GM10248 (cell line): Measurements from ENCODE around the gene CCL17.
"Not testable (repeated sequence)": the region's sequence is repeated elsewhere in the genome, so short reads cannot be mapped to it uniquely, and the experiment has no call there.

Experiments used
- CTCF ChIA-PET: fragments of 300-600 bp; sonication (Branson Sonifier 250); formaldehyde crosslinking; extraction: SDS; loops from one replicate; lab custom pipeline; 2021; ENCODE audit warnings: antibody characterized with exemption; lab: Yijun Ruan, JAX
- POLR2A ChIA-PET: fragments of 350-650 bp; sonication (Branson Sonifier 250); formaldehyde crosslinking; extraction: SDS; loops from one replicate; lab custom pipeline; 2020; ENCODE audit warnings: antibody characterized with exemption; lab: Yijun Ruan, JAX
- DNase-seq: peaks from one replicate; pipeline ENCODE4 v3.0.0; 2012; ENCODE audit errors: extremely low spot score
- CTCF ChIP-seq: IDR thresholded peaks from 2 replicates; pipeline ENCODE4 v1.5.1; 2012; ENCODE audit warnings: mild to moderate bottlenecking, low read depth; ENCODE audit errors: extremely low read depth, missing control alignments, control extremely low read depth

Gene CCL17

GRCh38 chr16:57394444-57394843 lies 10.1 kb upstream of the CCL17 start:
- POLR2A ChIA-PET = no interaction called here
- no peak for DNase-seq
- CTCF ChIA-PET = interaction anchor here (1.2 to 4.2 kb wide), 6 partner anchors 8 to 94 kb away, joined by 4 to 31 read pairs (median 4); partner anchors contain the start of genes CCL17, CIAPIN1 and COQ9
- no peak for TF ChIP-seq CTCF

- ChIA-PET POLR2A (no interaction called here), CTCF (interaction anchor here (0.7 to 4.2 kb wide), 9 partner anchors 9 to 96 kb away, joined by 3 to 31 read pairs (median 4); partner anchors contain the start of genes CIAPIN1 and COQ9)
- DNase-seq = no peak
- TF ChIP-seq CTCF = no peak
Measured at GRCh38 chr16:57395026-57395425, 9.5 kb upstream of the CCL17 start.

- POLR2A ChIA-PET = no interaction called here
- CTCF ChIA-PET = interaction anchor here (1.6 to 4.2 kb wide), 3 partner anchors 10 to 74 kb away, joined by 3 to 31 read pairs (median 7); no protein-coding TSS in a partner anchor
- no peak for DNase-seq
- no peak for TF ChIP-seq CTCF
Measured at GRCh38 chr16:57396786-57397185, 7.8 kb upstream of the CCL17 start.

GRCh38 chr16:57397493-57397892 lies 7.1 kb upstream of the CCL17 start:
- CTCF ChIA-PET = interaction anchor here (1.1 to 5.7 kb wide), 5 partner anchors 11 to 28 kb away, joined by 3 to 43 read pairs (median 4); no protein-coding TSS in a partner anchor
- DNase-seq, POLR2A ChIA-PET: not testable (repeated sequence)

- CTCF ChIA-PET = interaction anchor here (0.7 to 5.7 kb wide), 4 partner anchors 16 to 99 kb away, joined by 3 to 43 read pairs (median 6); no protein-coding TSS in a partner anchor
- no peak for DNase-seq
- POLR2A ChIA-PET = interaction anchor here (0.5 to 1.6 kb wide), 3 partner anchors 30 to 455 kb away, joined by 3 to 6 read pairs (median 4); partner anchors contain the start of genes CIAPIN1, COQ9 and CX3CL1
Measured at GRCh38 chr16:57401943-57402640, 2.5 kb upstream of the CCL17 start.

GRCh38 chr16:57405097-57405496 lies 530 bp downstream of the CCL17 start:
- POLR2A ChIA-PET = no interaction called here
- CTCF ChIA-PET = interaction anchor here (1.2 to 4.0 kb wide), 5 partner anchors 8 to 105 kb away, joined by 3 to 57 read pairs (median 6); no protein-coding TSS in a partner anchor

More at GRCh38 chr16:57401943-57402640, 2.5 kb upstream of the CCL17 start:
- TF ChIP-seq CTCF = no peak

More at GRCh38 chr16:57405097-57405496, 530 bp downstream of the CCL17 start:
- DNase-seq = no peak
- no peak for TF ChIP-seq CTCF
